Trophoblast cell (in vitro differentiated cells and primary cell): ENCODE data around the gene PATL1.
"Not testable (repeated sequence)": the region's sequence is repeated elsewhere in the genome, so short reads cannot be mapped to it uniquely, and the experiment has no call there.

Experiments
- DNase-seq, 2 donors: peaks; one replicate each; pipeline ENCODE4 v3.0.0-alpha.2; 2016
- H2AFZ ChIP-seq: 2 replicates; pipeline ENCODE4 v1.6.1; 2013; ENCODE audit warnings: low read length, moderate library complexity, mild to moderate bottlenecking; ENCODE audit not compliant: insufficient read depth, poor library complexity
- H2AK5ac ChIP-seq: 2 replicates; pipeline ENCODE4 v1.6.1; 2013; ENCODE audit warnings: mild to moderate bottlenecking, low read length
- H2BK120ac ChIP-seq: 2 replicates; pipeline ENCODE4 v1.6.1; 2013; ENCODE audit warnings: low read length, mild to moderate bottlenecking, moderate library complexity; ENCODE audit not compliant: insufficient read depth, poor library complexity
- H2BK12ac ChIP-seq: 2 replicates; pipeline ENCODE4 v1.6.1; 2013; ENCODE audit warnings: mild to moderate bottlenecking, low read length, moderate library complexity
- H2BK5ac ChIP-seq: 2 replicates; pipeline ENCODE4 v1.6.1; 2013; ENCODE audit warnings: low read length, low read depth, moderate library complexity, mild to moderate bottlenecking; ENCODE audit not compliant: poor library complexity
- H3K14ac ChIP-seq: 2 replicates; pipeline ENCODE4 v1.6.1; 2013; ENCODE audit warnings: mild to moderate bottlenecking, low read length
- H3K18ac ChIP-seq: 2 replicates; pipeline ENCODE4 v1.6.1; 2013; ENCODE audit warnings: mild to moderate bottlenecking, low read length
- H3K23ac ChIP-seq: 2 replicates; pipeline ENCODE4 v1.6.1; 2013; ENCODE audit warnings: low read length
- H3K27ac ChIP-seq: 2 replicates; pipeline ENCODE4 v1.5.1; 2013; ENCODE audit warnings: low read depth, mild to moderate bottlenecking, inconsistent platforms, low read length, moderate library complexity
- H3K27me3 ChIP-seq: 2 replicates; pipeline ENCODE4 v1.6.1; 2013; ENCODE audit warnings: inconsistent platforms, mild to moderate bottlenecking, low read length, moderate library complexity; ENCODE audit not compliant: insufficient read depth
- H3K36me3 ChIP-seq, 2 experiments: 1 replicate in 1 of 2; 2 replicates in 1 of 2; pipeline ENCODE4 v1.6.1; 2013; ENCODE audit warnings: low read length in 2 of 2, mild to moderate bottlenecking in 2 of 2, moderate library complexity in 1 of 2; ENCODE audit not compliant: insufficient read depth in 2 of 2, control insufficient read depth in 1 of 2
- H3K4ac ChIP-seq: 2 replicates; pipeline ENCODE4 v1.6.1; 2013; ENCODE audit warnings: low read depth, mild to moderate bottlenecking, low read length, moderate library complexity
- H3K4me1 ChIP-seq, 2 experiments: 1 replicate in 1 of 2; 2 replicates in 1 of 2; pipeline ENCODE4 v1.6.1; 2013; ENCODE audit warnings: low read length in 2 of 2, mild to moderate bottlenecking in 2 of 2, moderate library complexity in 1 of 2; ENCODE audit not compliant: insufficient read depth in 2 of 2, control insufficient read depth in 1 of 2
- H3K4me2 ChIP-seq: 2 replicates; pipeline ENCODE4 v1.6.1; 2013; ENCODE audit warnings: inconsistent platforms, mild to moderate bottlenecking, low read length, moderate library complexity
- H3K4me3 ChIP-seq: 2 replicates; pipeline ENCODE4 v1.5.1; 2013; ENCODE audit warnings: mild to moderate bottlenecking, low read depth, low read length, inconsistent platforms
- H3K79me1 ChIP-seq: one replicate; pipeline ENCODE4 v1.6.1; 2013; ENCODE audit warnings: low read length
- H3K79me2 ChIP-seq: 2 replicates; pipeline ENCODE4 v1.6.1; 2013; ENCODE audit warnings: low read length, mild to moderate bottlenecking; ENCODE audit not compliant: control insufficient read depth, insufficient read depth, poor library complexity
- H3K9ac ChIP-seq: 2 replicates; pipeline ENCODE4 v1.6.1; 2013; ENCODE audit warnings: mild to moderate bottlenecking, low read length
- H3K9me3 ChIP-seq: 2 replicates; pipeline ENCODE4 v1.6.1; 2013; ENCODE audit warnings: low read depth, mild to moderate bottlenecking, control low read depth, inconsistent platforms, low read length; ENCODE audit not compliant: insufficient read depth
- H4K12ac ChIP-seq: 2 replicates; pipeline ENCODE4 v1.6.1; 2013; ENCODE audit warnings: low read depth, mild to moderate bottlenecking, low read length, moderate library complexity
- H4K8ac ChIP-seq: 2 replicates; pipeline ENCODE4 v1.6.1; 2013; ENCODE audit warnings: low read depth, mild to moderate bottlenecking, low read length, moderate library complexity
- H4K91ac ChIP-seq: one replicate; pipeline ENCODE4 v1.6.1; 2013; ENCODE audit warnings: low read depth, mild to moderate bottlenecking, low read length, moderate library complexity
- WGBS: extraction: QIAGEN DNeasy Blood & Tissue Kit; methylation state at CpG from one replicate; pipeline ENCODE4 v1.1.7; 2013; ENCODE audit warnings: missing lambda C conversion rate; ENCODE audit not compliant: insufficient read length, insufficient coverage; ENCODE audit errors: extremely low coverage; 5-methylcytosine and 5-hydroxymethylcytosine counted together

PATL1 gene

DNA sequence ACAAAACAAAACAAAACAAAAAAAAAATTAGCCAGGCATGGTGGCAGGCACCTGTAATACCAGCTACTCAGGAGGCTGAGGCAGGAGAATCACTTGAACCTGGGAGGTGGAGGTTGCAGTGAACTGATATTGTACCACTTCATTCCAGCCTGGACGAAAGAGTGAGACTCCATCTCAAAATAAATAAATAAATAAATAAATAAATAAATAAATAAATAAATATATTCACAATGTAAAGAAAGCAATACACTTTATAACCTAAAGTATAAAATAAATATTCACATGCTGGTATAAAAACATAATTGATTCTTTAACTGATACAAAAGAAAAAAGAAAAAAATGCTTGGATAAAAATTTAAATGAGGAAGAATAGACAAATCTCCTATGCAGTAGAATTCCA lies 34.7 kb upstream of the PATL1 start:
- not testable (repeated sequence) for H3K4me2 ChIP-seq, H4K91ac ChIP-seq, H3K23ac ChIP-seq, H3K79me1 ChIP-seq, H3K9me3 ChIP-seq, H4K8ac ChIP-seq, H3K36me3 ChIP-seq, DNase-seq, H2AFZ ChIP-seq, H3K9ac ChIP-seq, H3K4ac ChIP-seq, H3K4me1 ChIP-seq, H3K79me2 ChIP-seq, H3K14ac ChIP-seq, H4K12ac ChIP-seq, H3K4me3 ChIP-seq, H2BK12ac ChIP-seq, H2AK5ac ChIP-seq, H2BK5ac ChIP-seq, H3K27me3 ChIP-seq, H3K27ac ChIP-seq, H3K18ac ChIP-seq, H2BK120ac ChIP-seq
- WGBS, result no CpG with 5 or more reads among the region's 1 CpG

DNA sequence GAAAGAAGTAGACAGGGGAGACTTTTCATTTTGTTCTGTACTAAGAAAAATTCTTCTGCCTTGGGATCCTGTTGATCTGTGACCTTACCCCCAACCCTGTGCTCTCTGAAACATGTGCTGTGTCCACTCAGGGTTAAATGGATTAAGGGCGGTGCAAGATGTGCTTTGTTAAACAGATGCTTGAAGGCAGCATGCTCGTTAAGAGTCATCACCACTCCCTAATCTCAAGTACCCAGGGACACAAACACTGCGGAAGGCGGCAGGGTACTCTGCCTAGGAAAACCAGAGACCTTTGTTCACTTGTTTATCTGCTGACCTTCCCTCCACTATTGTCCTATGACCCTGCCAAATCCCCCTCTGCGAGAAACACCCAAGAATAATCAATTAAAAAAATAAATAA lies 31.3 kb upstream of the PATL1 start:
- WGBS, result no CpG with 5 or more reads among the region's 5 CpGs
- H3K23ac ChIP-seq, H3K14ac ChIP-seq, H3K9me3 ChIP-seq, H3K9ac ChIP-seq, H3K18ac ChIP-seq, H2BK12ac ChIP-seq, H2BK120ac ChIP-seq, H4K8ac ChIP-seq, H3K79me1 ChIP-seq, H2AK5ac ChIP-seq, H3K4me3 ChIP-seq, H2AFZ ChIP-seq, H3K36me3 ChIP-seq, H3K4me2 ChIP-seq, H2BK5ac ChIP-seq, H4K91ac ChIP-seq, H4K12ac ChIP-seq, H3K27ac ChIP-seq, H3K4ac ChIP-seq, DNase-seq, H3K4me1 ChIP-seq, H3K79me2 ChIP-seq, H3K27me3 ChIP-seq: not testable (repeated sequence)

- Histone ChIP-seq H2AK5ac (no peak overlapping the region), H3K4me2 (no peak overlapping the region), H3K9ac (no peak overlapping the region), H3K18ac (no peak overlapping the region), H2AFZ (no peak overlapping the region), H3K27me3 (no peaks in the 10 kb centered on the region), H3K14ac (no peak overlapping the region), H3K23ac (no peak overlapping the region), H2BK5ac (no peak overlapping the region), H2BK120ac (no peak overlapping the region), H3K4me1 (no peaks in the 10 kb centered on the region), H3K27ac (no peak overlapping the region), H4K12ac (no peak overlapping the region), H3K4ac (no peak overlapping the region), H3K9me3 (no peaks in the 10 kb centered on the region), H3K4me3 (no peak overlapping the region), H4K8ac (no peak overlapping the region), H2BK12ac (no peak overlapping the region), H3K36me3 (no peaks in the 10 kb centered on the region), H4K91ac (no peak overlapping the region), H3K79me1 (no peaks in the 10 kb centered on the region), H3K79me2 (no peaks in the 10 kb centered on the region)
- DNase-seq, result no peak
These were observed 29.7 kb upstream of the PATL1 start for GRCh38 chr11:59698506-59698905.

GRCh38 chr11:59692915-59693314 lies 24.1 kb upstream of the PATL1 start:
- Histone ChIP-seq H3K27ac (no peak overlapping the region), H3K4ac (no peak overlapping the region), H3K9me3 (no peaks in the 10 kb centered on the region), H2BK5ac (no peak overlapping the region), H2BK12ac (no peak overlapping the region), H3K79me1 (no peaks in the 10 kb centered on the region), H3K14ac (no peak overlapping the region), H4K8ac (no peak overlapping the region), H3K79me2 (no peaks in the 10 kb centered on the region), H2AK5ac (no peak overlapping the region), H3K4me1 (peaks cover 0 to 2% of the 10 kb centered on the region in 2 experiments), H2BK120ac (no peak overlapping the region), H3K4me3 (no peak overlapping the region), H3K18ac (no peak overlapping the region), H4K12ac (no peak overlapping the region), H3K4me2 (no peak overlapping the region), H3K27me3 (no peaks in the 10 kb centered on the region), H4K91ac (no peak overlapping the region), H2AFZ (no peak overlapping the region), H3K23ac (no peak overlapping the region), H3K9ac (no peak overlapping the region), H3K36me3 (no peaks in the 10 kb centered on the region)
- no peak for DNase-seq

GRCh38 chr11:59691156-59691555 lies 22.3 kb upstream of the PATL1 start:
- Histone ChIP-seq H2AK5ac (no peak overlapping the region), H4K12ac (no peak overlapping the region), H3K4ac (no peak overlapping the region), H3K79me2 (no peaks in the 10 kb centered on the region), H2AFZ (no peak overlapping the region), H2BK120ac (no peak overlapping the region), H3K18ac (no peak overlapping the region), H4K91ac (no peak overlapping the region), H3K79me1 (no peaks in the 10 kb centered on the region), H3K14ac (no peak overlapping the region), H4K8ac (no peak overlapping the region), H2BK5ac (no peak overlapping the region), H2BK12ac (no peak overlapping the region), H3K4me2 (no peak overlapping the region), H3K9me3 (no peaks in the 10 kb centered on the region), H3K36me3 (no peaks in the 10 kb centered on the region), H3K27ac (no peak overlapping the region), H3K23ac (no peak overlapping the region), H3K27me3 (no peaks in the 10 kb centered on the region), H3K4me1 (peaks cover 0 to 2% of the 10 kb centered on the region in 2 experiments), H3K9ac (no peak overlapping the region), H3K4me3 (no peak overlapping the region)
- no CpG with 5 or more reads among the region's 2 CpGs for WGBS
- DNase-seq, result no peak
